HepG2 (cell line): ENCODE measurements around the gene CDCA5. TPM values are rescaled to one million over a fixed set of nuclear protein-coding genes. Genes with fewer than 3 reads are reported as not detected.

ENCODE experiments used
- BCLAF1 ChIP-seq: fragments of 450-650 bp; IDR thresholded peaks from 2 replicates; pipeline ENCODE4 v1.6.1; 2017; ENCODE audit warnings: mild to moderate bottlenecking
- ZBTB49 ChIP-seq: sonication (generic); formaldehyde crosslinking; IDR thresholded peaks from 2 replicates; pipeline ENCODE4 v1.4.0; 2020; ENCODE audit warnings: missing genetic modification reagents, borderline replicate concordance
- ZBTB8A ChIP-seq: sonication (generic); formaldehyde crosslinking; IDR thresholded peaks from 2 replicates; pipeline ENCODE4 v1.4.0; 2020; ENCODE audit warnings: mild to moderate bottlenecking, low read depth, missing genetic modification reagents, borderline replicate concordance
- ZNF382 ChIP-seq: sonication (generic); formaldehyde crosslinking; IDR thresholded peaks from 2 replicates; pipeline ENCODE4 v1.5.0; 2020; ENCODE audit warnings: missing genetic modification reagents, mild to moderate bottlenecking, borderline replicate concordance
- polyA plus RNA-seq, 8 experiments: library from polyadenylated mRNA; depleted of rRNA in 3 of 8; stranded (reverse) in 7 of 8; unstranded in 1 of 8; fragments of >200 nt; fragmentation: Illumina TruSeq in 4 of 8; extraction: Trizol in 4 of 8; gene quantifications; 2 replicates each; pipeline versions ENCODE4 v1.2.1 to v1.2.3, GENCODE V29; 2011 to 2016; ENCODE audit warnings: low read depth in 4 of 8, missing spikeins in 1 of 8, mixed read lengths in 1 of 8; ENCODE audit not compliant: insufficient read depth in 1 of 8
- total RNA-seq, 5 experiments: library from RNA; depleted of rRNA; stranded (reverse); fragments of >200 nt; fragmentation: Illumina TruSeq; extraction: Trizol; gene quantifications; 2 replicates each; pipeline ENCODE4 v1.2.3, GENCODE V29; 2016; ENCODE audit warnings: low read depth in 1 of 5
- TF ChIP-seq, protein P1 (sequence below): sonication (generic); formaldehyde crosslinking; IDR thresholded peaks from 2 replicates; pipeline ENCODE4 v1.4.0; 2020; ENCODE audit warnings: missing genetic modification reagents
- TF ChIP-seq, protein P2 (sequence below): sonication (generic); formaldehyde crosslinking; IDR thresholded peaks from 2 replicates; pipeline ENCODE4 v1.4.0; 2020; ENCODE audit warnings: missing genetic modification reagents, mild to moderate bottlenecking, borderline replicate concordance
- TF ChIP-seq, protein P3 (sequence below): sonication (generic); formaldehyde crosslinking; IDR thresholded peaks from 2 replicates; pipeline ENCODE4 v1.5.0; 2020; ENCODE audit warnings: mild to moderate bottlenecking, missing genetic modification reagents, borderline replicate concordance

The CDCA5 gene
- total and polyA plus RNA-seq, 2 of the 13 experiments (the other 11 are each of a cell fraction or from before 2014, with no cell fraction given): 13.5 to 50.6 TPM

- TF ChIP-seq, protein P1, sequence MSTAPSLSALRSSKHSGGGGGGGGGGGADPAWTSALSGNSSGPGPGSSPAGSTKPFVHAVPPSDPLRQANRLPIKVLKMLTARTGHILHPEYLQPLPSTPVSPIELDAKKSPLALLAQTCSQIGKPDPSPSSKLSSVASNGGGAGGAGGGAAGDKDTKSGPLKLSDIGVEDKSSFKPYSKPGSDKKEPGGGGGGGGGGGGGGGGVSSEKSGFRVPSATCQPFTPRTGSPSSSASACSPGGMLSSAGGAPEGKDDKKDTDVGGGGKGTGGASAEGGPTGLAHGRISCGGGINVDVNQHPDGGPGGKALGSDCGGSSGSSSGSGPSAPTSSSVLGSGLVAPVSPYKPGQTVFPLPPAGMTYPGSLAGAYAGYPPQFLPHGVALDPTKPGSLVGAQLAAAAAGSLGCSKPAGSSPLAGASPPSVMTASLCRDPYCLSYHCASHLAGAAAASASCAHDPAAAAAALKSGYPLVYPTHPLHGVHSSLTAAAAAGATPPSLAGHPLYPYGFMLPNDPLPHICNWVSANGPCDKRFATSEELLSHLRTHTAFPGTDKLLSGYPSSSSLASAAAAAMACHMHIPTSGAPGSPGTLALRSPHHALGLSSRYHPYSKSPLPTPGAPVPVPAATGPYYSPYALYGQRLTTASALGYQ (CRISPR knock-in tag): no peak
- TF ChIP-seq ZNF382 (CRISPR knock-in tag): no peak
- no peak for TF ChIP-seq BCLAF1
- TF ChIP-seq ZBTB8A: no peak; the same call in 1 of the 2 replicates
- TF ChIP-seq, protein P2, sequence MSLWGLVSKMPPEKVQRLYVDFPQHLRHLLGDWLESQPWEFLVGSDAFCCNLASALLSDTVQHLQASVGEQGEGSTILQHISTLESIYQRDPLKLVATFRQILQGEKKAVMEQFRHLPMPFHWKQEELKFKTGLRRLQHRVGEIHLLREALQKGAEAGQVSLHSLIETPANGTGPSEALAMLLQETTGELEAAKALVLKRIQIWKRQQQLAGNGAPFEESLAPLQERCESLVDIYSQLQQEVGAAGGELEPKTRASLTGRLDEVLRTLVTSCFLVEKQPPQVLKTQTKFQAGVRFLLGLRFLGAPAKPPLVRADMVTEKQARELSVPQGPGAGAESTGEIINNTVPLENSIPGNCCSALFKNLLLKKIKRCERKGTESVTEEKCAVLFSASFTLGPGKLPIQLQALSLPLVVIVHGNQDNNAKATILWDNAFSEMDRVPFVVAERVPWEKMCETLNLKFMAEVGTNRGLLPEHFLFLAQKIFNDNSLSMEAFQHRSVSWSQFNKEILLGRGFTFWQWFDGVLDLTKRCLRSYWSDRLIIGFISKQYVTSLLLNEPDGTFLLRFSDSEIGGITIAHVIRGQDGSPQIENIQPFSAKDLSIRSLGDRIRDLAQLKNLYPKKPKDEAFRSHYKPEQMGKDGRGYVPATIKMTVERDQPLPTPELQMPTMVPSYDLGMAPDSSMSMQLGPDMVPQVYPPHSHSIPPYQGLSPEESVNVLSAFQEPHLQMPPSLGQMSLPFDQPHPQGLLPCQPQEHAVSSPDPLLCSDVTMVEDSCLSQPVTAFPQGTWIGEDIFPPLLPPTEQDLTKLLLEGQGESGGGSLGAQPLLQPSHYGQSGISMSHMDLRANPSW: no peak
- TF ChIP-seq, protein P3, sequence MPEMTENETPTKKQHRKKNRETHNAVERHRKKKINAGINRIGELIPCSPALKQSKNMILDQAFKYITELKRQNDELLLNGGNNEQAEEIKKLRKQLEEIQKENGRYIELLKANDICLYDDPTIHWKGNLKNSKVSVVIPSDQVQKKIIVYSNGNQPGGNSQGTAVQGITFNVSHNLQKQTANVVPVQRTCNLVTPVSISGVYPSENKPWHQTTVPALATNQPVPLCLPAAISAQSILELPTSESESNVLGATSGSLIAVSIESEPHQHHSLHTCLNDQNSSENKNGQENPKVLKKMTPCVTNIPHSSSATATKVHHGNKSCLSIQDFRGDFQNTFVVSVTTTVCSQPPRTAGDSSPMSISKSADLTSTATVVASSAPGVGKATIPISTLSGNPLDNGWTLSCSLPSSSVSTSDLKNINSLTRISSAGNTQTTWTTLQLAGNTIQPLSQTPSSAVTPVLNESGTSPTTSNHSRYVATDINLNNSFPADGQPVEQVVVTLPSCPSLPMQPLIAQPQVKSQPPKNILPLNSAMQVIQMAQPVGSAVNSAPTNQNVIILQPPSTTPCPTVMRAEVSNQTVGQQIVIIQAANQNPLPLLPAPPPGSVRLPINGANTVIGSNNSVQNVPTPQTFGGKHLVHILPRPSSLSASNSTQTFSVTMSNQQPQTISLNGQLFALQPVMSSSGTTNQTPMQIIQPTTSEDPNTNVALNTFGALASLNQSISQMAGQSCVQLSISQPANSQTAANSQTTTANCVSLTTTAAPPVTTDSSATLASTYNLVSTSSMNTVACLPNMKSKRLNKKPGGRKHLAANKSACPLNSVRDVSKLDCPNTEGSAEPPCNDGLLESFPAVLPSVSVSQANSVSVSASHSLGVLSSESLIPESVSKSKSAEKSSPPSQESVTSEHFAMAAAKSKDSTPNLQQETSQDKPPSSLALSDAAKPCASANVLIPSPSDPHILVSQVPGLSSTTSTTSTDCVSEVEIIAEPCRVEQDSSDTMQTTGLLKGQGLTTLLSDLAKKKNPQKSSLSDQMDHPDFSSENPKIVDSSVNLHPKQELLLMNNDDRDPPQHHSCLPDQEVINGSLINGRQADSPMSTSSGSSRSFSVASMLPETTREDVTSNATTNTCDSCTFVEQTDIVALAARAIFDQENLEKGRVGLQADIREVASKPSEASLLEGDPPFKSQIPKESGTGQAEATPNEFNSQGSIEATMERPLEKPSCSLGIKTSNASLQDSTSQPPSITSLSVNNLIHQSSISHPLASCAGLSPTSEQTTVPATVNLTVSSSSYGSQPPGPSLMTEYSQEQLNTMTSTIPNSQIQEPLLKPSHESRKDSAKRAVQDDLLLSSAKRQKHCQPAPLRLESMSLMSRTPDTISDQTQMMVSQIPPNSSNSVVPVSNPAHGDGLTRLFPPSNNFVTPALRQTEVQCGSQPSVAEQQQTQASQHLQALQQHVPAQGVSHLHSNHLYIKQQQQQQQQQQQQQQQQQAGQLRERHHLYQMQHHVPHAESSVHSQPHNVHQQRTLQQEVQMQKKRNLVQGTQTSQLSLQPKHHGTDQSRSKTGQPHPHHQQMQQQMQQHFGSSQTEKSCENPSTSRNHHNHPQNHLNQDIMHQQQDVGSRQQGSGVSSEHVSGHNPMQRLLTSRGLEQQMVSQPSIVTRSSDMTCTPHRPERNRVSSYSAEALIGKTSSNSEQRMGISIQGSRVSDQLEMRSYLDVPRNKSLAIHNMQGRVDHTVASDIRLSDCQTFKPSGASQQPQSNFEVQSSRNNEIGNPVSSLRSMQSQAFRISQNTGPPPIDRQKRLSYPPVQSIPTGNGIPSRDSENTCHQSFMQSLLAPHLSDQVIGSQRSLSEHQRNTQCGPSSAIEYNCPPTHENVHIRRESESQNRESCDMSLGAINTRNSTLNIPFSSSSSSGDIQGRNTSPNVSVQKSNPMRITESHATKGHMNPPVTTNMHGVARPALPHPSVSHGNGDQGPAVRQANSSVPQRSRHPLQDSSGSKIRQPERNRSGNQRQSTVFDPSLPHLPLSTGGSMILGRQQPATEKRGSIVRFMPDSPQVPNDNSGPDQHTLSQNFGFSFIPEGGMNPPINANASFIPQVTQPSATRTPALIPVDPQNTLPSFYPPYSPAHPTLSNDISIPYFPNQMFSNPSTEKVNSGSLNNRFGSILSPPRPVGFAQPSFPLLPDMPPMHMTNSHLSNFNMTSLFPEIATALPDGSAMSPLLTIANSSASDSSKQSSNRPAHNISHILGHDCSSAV (CRISPR knock-in tag): no peak
- no peak for TF ChIP-seq ZBTB49 (CRISPR knock-in tag)
These were observed 33.6 kb upstream of the CDCA5 start, which contains the start of gene ZNHIT2 (continued) for GRCh38 chr11:65117206-65118096.
